22Rv1 (cell line): ENCODE results near the gene BTBD7.

ENCODE experiments used
- ZFX ChIP-seq: fragments of 450-650 bp; IDR thresholded peaks from 2 replicates; pipeline ENCODE4 v1.6.1; 2017; ENCODE audit warnings: antibody characterized with exemption, borderline replicate concordance
- TF ChIP-seq, protein P1 (sequence below): fragments of 450-650 bp; IDR thresholded peaks from 2 replicates; pipeline ENCODE4 v1.5.1; 2017; ENCODE audit warnings: mild to moderate bottlenecking

DNA sequence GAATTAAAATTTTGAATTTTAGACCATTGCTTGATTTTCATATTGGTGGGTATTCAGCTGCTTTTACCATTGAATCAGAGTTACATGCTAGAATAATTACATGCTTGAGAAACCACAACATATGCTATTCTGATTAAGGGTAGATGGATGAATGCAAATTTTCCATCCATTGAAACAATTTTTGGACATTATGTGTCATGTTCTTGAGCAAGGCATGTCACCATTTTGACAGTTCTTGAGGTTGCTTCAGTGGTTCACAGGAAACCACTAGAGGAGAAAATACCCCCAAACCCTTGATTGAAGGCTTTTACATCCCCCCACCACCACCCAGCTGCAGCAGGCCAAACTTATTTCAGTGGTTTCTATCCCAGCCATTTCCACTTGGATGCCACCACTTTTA, 112.3 kb downstream of the BTBD7 start:
- TF ChIP-seq, protein P1, sequence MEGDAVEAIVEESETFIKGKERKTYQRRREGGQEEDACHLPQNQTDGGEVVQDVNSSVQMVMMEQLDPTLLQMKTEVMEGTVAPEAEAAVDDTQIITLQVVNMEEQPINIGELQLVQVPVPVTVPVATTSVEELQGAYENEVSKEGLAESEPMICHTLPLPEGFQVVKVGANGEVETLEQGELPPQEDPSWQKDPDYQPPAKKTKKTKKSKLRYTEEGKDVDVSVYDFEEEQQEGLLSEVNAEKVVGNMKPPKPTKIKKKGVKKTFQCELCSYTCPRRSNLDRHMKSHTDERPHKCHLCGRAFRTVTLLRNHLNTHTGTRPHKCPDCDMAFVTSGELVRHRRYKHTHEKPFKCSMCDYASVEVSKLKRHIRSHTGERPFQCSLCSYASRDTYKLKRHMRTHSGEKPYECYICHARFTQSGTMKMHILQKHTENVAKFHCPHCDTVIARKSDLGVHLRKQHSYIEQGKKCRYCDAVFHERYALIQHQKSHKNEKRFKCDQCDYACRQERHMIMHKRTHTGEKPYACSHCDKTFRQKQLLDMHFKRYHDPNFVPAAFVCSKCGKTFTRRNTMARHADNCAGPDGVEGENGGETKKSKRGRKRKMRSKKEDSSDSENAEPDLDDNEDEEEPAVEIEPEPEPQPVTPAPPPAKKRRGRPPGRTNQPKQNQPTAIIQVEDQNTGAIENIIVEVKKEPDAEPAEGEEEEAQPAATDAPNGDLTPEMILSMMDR = no peak
- no peak for TF ChIP-seq ZFX
